SK-N-SH (cell line): ENCODE data around the gene ORMDL2. TPM values are rescaled to one million over a fixed set of nuclear protein-coding genes. Genes with fewer than 3 reads are reported as not detected.

Experiments
- CTCF ChIA-PET: fragments of 300-600, 350-600 bp; formaldehyde crosslinking; extraction: SDS; loops from one replicate; lab custom pipeline; 2021; lab: Yijun Ruan, JAX
- POLR2A ChIA-PET: fragments of 350-600 bp; sonication (Branson Sonifier 250); formaldehyde crosslinking; extraction: SDS; loops from one replicate; lab custom pipeline; 2020; ENCODE audit warnings: antibody characterized with exemption, inconsistent platforms; lab: Yijun Ruan, JAX
- DNase-seq: peaks from one replicate; pipeline ENCODE4 v3.0.0; 2012
- H2AFZ ChIP-seq: fragments of 200-600 bp; sonication (generic); 2 replicates; pipeline ENCODE4 v1.8.1; 2016; ENCODE audit warnings: antibody characterized with exemption, mild to moderate bottlenecking, low read depth
- H3F3A ChIP-seq: fragments of 200-600 bp; sonication (generic); replicated peaks from 2 replicates; pipeline ENCODE3; 2016; ENCODE audit warnings: antibody characterized with exemption, mild to moderate bottlenecking; ENCODE audit not compliant: insufficient read depth
- H3K27ac ChIP-seq, 2 experiments: fragments of 200-500 bp in 1 of 2; fragments of 200-600 bp in 1 of 2; sonication (Bioruptor generic) in 1 of 2; sonication (generic), shearing (Covaris generic) in 1 of 2; 2 replicates each; pipeline versions ENCODE4 v1.5.1 to v1.6.1; 2014 to 2016; ENCODE audit warnings: low read depth in 2 of 2, inconsistent platforms in 1 of 2, low read length in 1 of 2, mild to moderate bottlenecking in 1 of 2, mixed read lengths in 1 of 2
- H3K27me3 ChIP-seq: fragments of 200-600 bp; sonication (generic), shearing (Covaris generic); 2 replicates; pipeline ENCODE4 v1.6.1; 2016; ENCODE audit warnings: mixed run types; ENCODE audit not compliant: insufficient read depth
- H3K36me3 ChIP-seq, 2 experiments: fragments of 200-500 bp in 1 of 2; fragments of 200-600 bp in 1 of 2; sonication (Bioruptor generic) in 1 of 2; sonication (generic) in 1 of 2; replicated peaks in 1 of 2; 2 replicates each; pipeline versions ENCODE3 to v1.5.1; 2014 to 2016; ENCODE audit warnings: low read length in 1 of 2, mild to moderate bottlenecking in 1 of 2; ENCODE audit not compliant: insufficient read depth in 2 of 2, control insufficient read depth in 1 of 2
- H3K4me1 ChIP-seq, 2 experiments: fragments of 200-500 bp in 1 of 2; fragments of 200-600 bp in 1 of 2; sonication (Bioruptor generic) in 1 of 2; sonication (generic), shearing (Covaris generic) in 1 of 2; 2 replicates each; pipeline versions ENCODE4 v1.5.1 to v1.6.1; 2014 to 2016; ENCODE audit warnings: low read depth in 1 of 2, low read length in 1 of 2, mixed run types in 1 of 2; ENCODE audit not compliant: insufficient read depth in 2 of 2, control insufficient read depth in 1 of 2
- H3K4me2 ChIP-seq: fragments of 200-600 bp; sonication (generic), shearing (Covaris generic); 2 replicates; pipeline ENCODE4 v1.6.1; 2017; ENCODE audit warnings: mixed run types
- H3K4me3 ChIP-seq, 2 experiments: fragments of 200-500 bp in 1 of 2; fragments of 200-600 bp in 1 of 2; sonication (Bioruptor generic) in 1 of 2; sonication (generic), shearing (Covaris generic) in 1 of 2; 2 replicates each; pipeline versions ENCODE4 v1.5.1 to v1.8.1; 2014 to 2016; ENCODE audit warnings: low read depth in 2 of 2, inconsistent platforms in 1 of 2, low read length in 1 of 2, mild to moderate bottlenecking in 1 of 2, mixed read lengths in 1 of 2, moderate library complexity in 1 of 2
- H3K79me2 ChIP-seq: fragments of 200-600 bp; sonication (generic); 2 replicates; pipeline ENCODE4 v1.8.1; 2017; ENCODE audit warnings: mild to moderate bottlenecking; ENCODE audit not compliant: insufficient read depth
- H3K9ac ChIP-seq: fragments of 200-600 bp; sonication (generic); 2 replicates; pipeline ENCODE4 v1.6.1; 2017; ENCODE audit warnings: mixed run types
- H3K9me2 ChIP-seq: fragments of 200-600 bp; sonication (generic); 2 replicates; pipeline ENCODE4 v1.6.1; 2017; ENCODE audit warnings: mixed run types
- H3K9me3 ChIP-seq: fragments of 200-600 bp; sonication (generic); 2 replicates; pipeline ENCODE4 v1.6.1; 2017; ENCODE audit warnings: mixed run types, mild to moderate bottlenecking, moderate library complexity
- H4K20me1 ChIP-seq: fragments of 200-600 bp; sonication (generic); 2 replicates; pipeline ENCODE4 v1.6.1; 2017; ENCODE audit warnings: mild to moderate bottlenecking, mixed run types; ENCODE audit not compliant: insufficient read depth
- CTCF ChIP-seq: fragments of 200-600 bp; sonication (generic); IDR thresholded peaks from 2 replicates; pipeline ENCODE4 v1.6.1; 2017; ENCODE audit warnings: antibody characterized with exemption, mild to moderate bottlenecking, moderate library complexity
- EP300 ChIP-seq, 2 experiments: IDR thresholded peaks; 2 replicates each; pipeline versions ENCODE4 v1.4.0 to v1.6.1; 2012; ENCODE audit warnings: borderline replicate concordance in 1 of 2, low read depth in 1 of 2, low read length in 1 of 2
- EZH2phosphoT487 ChIP-seq: fragments of 200-600 bp; sonication (generic); IDR thresholded peaks from 2 replicates; pipeline ENCODE4 v1.6.1; 2017; ENCODE audit warnings: low read depth, mixed run types, mild to moderate bottlenecking, antibody characterized with exemption, moderate library complexity, borderline replicate concordance
- FOSL2 ChIP-seq: IDR thresholded peaks from 2 replicates; pipeline ENCODE4 v1.4.0; 2012; ENCODE audit warnings: low read depth, mild to moderate bottlenecking, moderate library complexity, borderline replicate concordance
- FOXJ3 ChIP-seq: sonication (generic); formaldehyde crosslinking; IDR thresholded peaks from 2 replicates; pipeline ENCODE4 v1.5.1; 2020; ENCODE audit warnings: mild to moderate bottlenecking, missing genetic modification reagents
- FOXM1 ChIP-seq: IDR thresholded peaks from 2 replicates; pipeline ENCODE4 v1.4.0; 2012; ENCODE audit warnings: low read depth, mild to moderate bottlenecking
- GATA2 ChIP-seq: sonication (generic); formaldehyde crosslinking; IDR thresholded peaks from 2 replicates; pipeline ENCODE4 v1.5.0; 2020; ENCODE audit warnings: mild to moderate bottlenecking, missing genetic modification reagents
- MEF2A ChIP-seq: IDR thresholded peaks from 2 replicates; pipeline ENCODE4 v1.4.0; 2012; ENCODE audit warnings: low read depth, borderline replicate concordance
- NFIC ChIP-seq: IDR thresholded peaks from 2 replicates; pipeline ENCODE4 v1.4.0; 2012; ENCODE audit warnings: borderline replicate concordance
- NRF1 ChIP-seq: IDR thresholded peaks from 2 replicates; pipeline ENCODE4 v1.6.1; 2012; ENCODE audit warnings: low read depth, mild to moderate bottlenecking, low read length
- RAD21 ChIP-seq: IDR thresholded peaks from 2 replicates; pipeline ENCODE4 v1.6.1; 2012; ENCODE audit warnings: mild to moderate bottlenecking, low read length
- RCOR1 ChIP-seq: fragments of 150-350 bp; IDR thresholded peaks from 2 replicates; pipeline ENCODE4 v1.6.1; 2017; ENCODE audit warnings: antibody characterized with exemption, low read length
- RXRA ChIP-seq: IDR thresholded peaks from 2 replicates; pipeline ENCODE4 v1.4.0; 2012; ENCODE audit warnings: low read depth, mild to moderate bottlenecking, borderline replicate concordance
- SIN3A ChIP-seq: IDR thresholded peaks from 2 replicates; pipeline ENCODE4 v1.6.1; 2012; ENCODE audit warnings: low read depth, mild to moderate bottlenecking, low read length, moderate library complexity, borderline replicate concordance
- SMC3 ChIP-seq: IDR thresholded peaks from 2 replicates; pipeline ENCODE4 v1.6.1; 2012; ENCODE audit warnings: low read depth, low read length, improper control_type of control experiment
- TAF1 ChIP-seq: IDR thresholded peaks from 2 replicates; pipeline ENCODE4 v1.6.1; 2012; ENCODE audit warnings: low read depth, mild to moderate bottlenecking, low read length, moderate library complexity, borderline replicate concordance
- TEAD4 ChIP-seq: IDR thresholded peaks from 2 replicates; pipeline ENCODE4 v1.4.0; 2012; ENCODE audit warnings: mild to moderate bottlenecking, borderline replicate concordance; ENCODE audit not compliant: insufficient read depth
- USF1 ChIP-seq: IDR thresholded peaks from 2 replicates; pipeline ENCODE4 v1.4.0; 2012; ENCODE audit warnings: low read depth, borderline replicate concordance
- WGBS: methylation state at CpG from one replicate; pipeline ENCODE4 v1.1.6; 2017; ENCODE audit warnings: low lambda C conversion rate; 5-methylcytosine and 5-hydroxymethylcytosine counted together
- polyA plus RNA-seq, 3 experiments: library from polyadenylated mRNA; depleted of rRNA; stranded (reverse); fragments of >200 nt; gene quantifications; 2 replicates each; pipeline ENCODE4 v1.2.3, GENCODE V29; 2012
- TF ChIP-seq, protein P1 (sequence below): fragments of 150-350 bp; IDR thresholded peaks from 2 replicates; pipeline ENCODE4 v1.6.1; 2016; ENCODE audit warnings: mild to moderate bottlenecking, low read depth, low read length
- TF ChIP-seq, protein P2 (sequence below): IDR thresholded peaks from 2 replicates; pipeline ENCODE4 v1.4.0; 2012; ENCODE audit warnings: low read depth

ORMDL2 gene
- polyA plus RNA-seq, 1 of the 3 experiments (the other 2 are of a cell fraction) = 37.3 TPM

DNA sequence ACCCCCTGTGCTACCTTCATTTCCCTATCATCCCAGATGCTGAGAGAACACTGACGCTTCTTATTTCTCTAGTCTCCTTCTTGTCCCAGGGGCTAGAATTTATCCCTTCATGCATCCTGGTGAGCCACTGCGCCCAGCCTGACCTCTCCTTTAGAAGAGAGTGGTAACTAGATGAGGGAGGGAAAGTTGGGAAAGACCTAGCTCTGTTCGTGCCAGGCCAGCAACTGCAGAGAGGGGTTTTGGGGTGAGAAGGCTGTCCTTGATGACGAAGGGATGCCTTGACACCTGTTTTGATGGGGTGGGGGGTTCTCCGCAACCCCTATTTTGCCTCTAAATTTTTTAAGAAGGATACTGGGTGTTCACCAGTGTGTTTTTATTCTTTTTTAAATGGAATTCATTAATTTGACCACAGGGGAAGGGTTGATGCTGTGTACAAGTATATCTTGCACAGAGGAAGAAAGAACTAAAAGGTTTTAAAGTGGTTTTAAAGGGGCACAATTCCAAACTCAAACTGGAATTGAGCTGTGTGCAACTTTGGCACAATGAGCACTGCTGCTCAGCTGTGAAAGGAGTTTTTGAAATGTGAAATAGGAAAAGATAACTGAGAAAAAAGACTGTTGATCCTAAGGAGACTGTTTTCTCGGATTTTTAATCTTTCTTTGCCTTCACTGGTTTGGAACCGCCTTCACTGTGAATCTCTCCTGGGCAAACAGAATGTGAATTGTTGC, 31.9 kb downstream of the ORMDL2 start:
- H3K4me3 ChIP-seq = no peak overlapping the region
- no peak overlapping the region for H3K9ac ChIP-seq
- ChIA-PET POLR2A (interaction anchor here (0.7 kb wide), 1 partner anchor 32 kb away, joined by 5 read pairs; no protein-coding TSS in a partner anchor), CTCF (interaction anchor here (1.0 to 2.1 kb wide), 2 partner anchors 14 to 77 kb away, joined by 3 to 6 read pairs; no protein-coding TSS in a partner anchor)
- H3K27me3 ChIP-seq = no peaks in the 10 kb centered on the region
- H3K27ac ChIP-seq = no peak overlapping the region
- no peak overlapping the region for H3K4me2 ChIP-seq
- H3K36me3 ChIP-seq = no peaks in the 10 kb centered on the region
- peaks cover 14% of the 10 kb centered on the region for H3F3A ChIP-seq
- no peak overlapping the region for H2AFZ ChIP-seq
- H3K9me2 ChIP-seq = no peaks in the 10 kb centered on the region
- 81% methylated on average over 7 of the region's 7 CpGs for WGBS
- H4K20me1 ChIP-seq = no peaks in the 10 kb centered on the region
- DNase-seq = no peak
- no peaks in the 10 kb centered on the region for H3K79me2 ChIP-seq
- no peaks in the 10 kb centered on the region for H3K9me3 ChIP-seq
- TF ChIP-seq NFIC (no peak), NRF1 (no peak), RAD21 (no peak), EZH2phosphoT487 (no peak), FOXM1 (no peak), RXRA (no peak), USF1 (no peak), FOXJ3 (no peak), FOSL2 (no peak), RCOR1 (no peak), CTCF (no peak), TAF1 (no peak), GATA2 (CRISPR knock-in tag) (no peak), TEAD4 (no peak), SIN3A (no peak), EP300 (IDR thresholded peaks at IDR 0.05; ENCODE audit: borderline replicate concordance in 1 of 2, low read depth in 1 of 2, low read length in 1 of 2) (no peak), MEF2A (no peak), SMC3 (no peak)
- TF ChIP-seq, protein P1, sequence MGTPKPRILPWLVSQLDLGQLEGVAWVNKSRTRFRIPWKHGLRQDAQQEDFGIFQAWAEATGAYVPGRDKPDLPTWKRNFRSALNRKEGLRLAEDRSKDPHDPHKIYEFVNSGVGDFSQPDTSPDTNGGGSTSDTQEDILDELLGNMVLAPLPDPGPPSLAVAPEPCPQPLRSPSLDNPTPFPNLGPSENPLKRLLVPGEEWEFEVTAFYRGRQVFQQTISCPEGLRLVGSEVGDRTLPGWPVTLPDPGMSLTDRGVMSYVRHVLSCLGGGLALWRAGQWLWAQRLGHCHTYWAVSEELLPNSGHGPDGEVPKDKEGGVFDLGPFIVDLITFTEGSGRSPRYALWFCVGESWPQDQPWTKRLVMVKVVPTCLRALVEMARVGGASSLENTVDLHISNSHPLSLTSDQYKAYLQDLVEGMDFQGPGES = no peak
- TF ChIP-seq, protein P2, sequence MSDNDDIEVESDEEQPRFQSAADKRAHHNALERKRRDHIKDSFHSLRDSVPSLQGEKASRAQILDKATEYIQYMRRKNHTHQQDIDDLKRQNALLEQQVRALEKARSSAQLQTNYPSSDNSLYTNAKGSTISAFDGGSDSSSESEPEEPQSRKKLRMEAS = no peak
- peaks cover 11 to 14% of the 10 kb centered on the region in 2 experiments; a peak in 3 of 4 replicates for H3K4me1 ChIP-seq
